ENCODE measurements around the gene CSRP3.

DNA sequence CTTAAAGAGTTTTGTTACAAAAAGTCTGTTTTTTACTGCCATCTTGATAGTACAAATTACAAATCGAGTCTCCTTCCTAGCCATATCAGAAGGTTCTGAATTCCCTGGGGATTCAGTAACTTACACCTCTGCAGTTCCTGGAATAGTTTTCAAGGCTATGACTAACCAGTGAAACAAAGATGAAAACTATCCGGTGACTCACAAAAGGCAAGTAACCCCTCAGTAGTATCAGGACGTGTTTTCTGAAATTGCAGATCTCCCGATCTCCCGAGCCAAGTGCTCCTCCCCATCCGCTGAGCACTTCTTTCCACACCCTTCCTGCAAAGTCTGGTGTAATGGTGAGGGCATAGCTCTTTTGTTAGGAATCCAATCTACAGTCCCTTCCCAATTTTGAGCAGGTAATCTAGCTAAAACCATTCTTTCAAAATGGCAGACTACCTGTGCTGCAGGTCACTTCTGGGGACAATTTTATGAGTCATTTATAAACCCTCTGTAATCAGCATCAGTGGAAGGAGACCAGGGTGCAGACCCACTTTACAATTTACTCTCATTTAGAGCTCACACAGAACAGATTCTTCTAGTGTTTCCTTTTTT lies 31.2 kb upstream of the CSRP3 start:
- TF ChIP-seq, protein P1, sequence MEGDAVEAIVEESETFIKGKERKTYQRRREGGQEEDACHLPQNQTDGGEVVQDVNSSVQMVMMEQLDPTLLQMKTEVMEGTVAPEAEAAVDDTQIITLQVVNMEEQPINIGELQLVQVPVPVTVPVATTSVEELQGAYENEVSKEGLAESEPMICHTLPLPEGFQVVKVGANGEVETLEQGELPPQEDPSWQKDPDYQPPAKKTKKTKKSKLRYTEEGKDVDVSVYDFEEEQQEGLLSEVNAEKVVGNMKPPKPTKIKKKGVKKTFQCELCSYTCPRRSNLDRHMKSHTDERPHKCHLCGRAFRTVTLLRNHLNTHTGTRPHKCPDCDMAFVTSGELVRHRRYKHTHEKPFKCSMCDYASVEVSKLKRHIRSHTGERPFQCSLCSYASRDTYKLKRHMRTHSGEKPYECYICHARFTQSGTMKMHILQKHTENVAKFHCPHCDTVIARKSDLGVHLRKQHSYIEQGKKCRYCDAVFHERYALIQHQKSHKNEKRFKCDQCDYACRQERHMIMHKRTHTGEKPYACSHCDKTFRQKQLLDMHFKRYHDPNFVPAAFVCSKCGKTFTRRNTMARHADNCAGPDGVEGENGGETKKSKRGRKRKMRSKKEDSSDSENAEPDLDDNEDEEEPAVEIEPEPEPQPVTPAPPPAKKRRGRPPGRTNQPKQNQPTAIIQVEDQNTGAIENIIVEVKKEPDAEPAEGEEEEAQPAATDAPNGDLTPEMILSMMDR (IDR thresholded peaks at IDR 0.05) = no peak
- no peak for TF ChIP-seq POLR2AphosphoS5 (IDR thresholded peaks at IDR 0.05)
